Urothelium cell line (cell line): ENCODE measurements around the gene ZFYVE19.
A peak's percentile ranks its signal among the peaks of the same experiment; 100 is the strongest.
"Not testable (repeated sequence)": the region's sequence is repeated elsewhere in the genome, so short reads cannot be mapped to it uniquely, and the experiment has no call there.

Source experiments
- DNase-seq: peaks from one replicate; pipeline ENCODE4 v3.0.0; 2011; ENCODE audit warnings: low spot score, mixed read lengths
- FAIRE-seq: peaks from 2 replicates; lab custom pipeline; 2011; peaks lifted over from hg19 to GRCh38; lab: Jason Lieb, UNC

The ZFYVE19 gene

DNA sequence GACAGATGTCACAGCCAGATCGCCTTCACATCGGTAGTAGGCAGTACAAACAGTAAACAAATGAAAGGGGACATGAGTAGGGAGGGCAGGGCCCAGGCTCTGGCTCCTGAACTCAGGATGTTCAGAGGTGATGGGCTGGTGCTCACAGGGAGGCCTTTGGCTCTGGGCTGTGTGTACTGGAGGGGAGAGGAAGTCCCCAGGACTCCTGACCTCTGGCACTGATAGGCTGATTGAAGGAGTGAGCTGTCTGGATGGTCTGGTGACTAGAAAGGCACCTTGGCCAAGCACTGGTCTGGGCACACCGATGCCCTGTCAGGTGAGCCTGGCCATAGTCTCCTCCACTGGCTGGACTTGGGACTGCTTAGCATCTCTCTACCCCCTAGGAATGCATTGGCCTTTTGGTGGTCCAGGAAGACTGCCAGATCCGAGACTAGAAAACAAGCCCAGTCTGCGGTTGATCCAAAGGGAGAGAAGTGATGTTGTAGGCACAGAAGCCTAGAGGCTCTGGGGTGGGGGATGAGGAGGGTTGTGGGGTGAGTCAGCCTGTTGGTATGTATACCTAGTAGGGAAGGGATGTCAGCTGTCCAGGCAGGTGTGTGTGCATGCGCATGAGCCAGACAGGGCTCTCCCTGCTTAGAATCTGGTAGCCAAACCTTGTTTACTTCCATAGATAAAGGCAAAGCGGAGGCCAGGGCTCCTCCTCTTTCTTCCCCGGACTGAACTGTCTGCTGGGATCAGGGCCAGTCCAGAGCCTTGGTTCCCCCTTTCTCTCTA is 38.8 kb downstream of the ZFYVE19 start:
- no peak for FAIRE-seq
- peak; percentile 90 for DNase-seq

DNA sequence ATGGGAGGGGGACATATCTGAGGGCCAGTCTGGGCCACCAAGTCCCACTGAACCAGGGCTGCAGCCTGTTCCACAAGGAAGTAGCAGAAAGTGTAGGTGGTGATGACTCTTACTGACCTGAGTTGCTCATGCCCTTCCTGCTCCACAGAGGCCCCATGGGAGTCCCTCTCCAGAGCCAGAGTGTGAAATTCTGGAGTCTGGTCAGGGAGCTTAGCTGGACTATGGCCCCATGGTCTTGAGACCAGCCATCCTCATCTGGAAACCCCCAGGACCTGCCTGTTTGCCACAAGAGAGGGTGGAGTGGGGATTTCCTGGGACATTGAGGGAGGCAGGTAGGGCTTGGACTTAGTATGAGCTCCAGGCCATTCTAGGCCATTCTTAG is 39.9 kb downstream of the ZFYVE19 start:
- FAIRE-seq, result no peak
- DNase-seq, result no peak

- FAIRE-seq (no peak), DNase-seq (peak; percentile 77)
Observed at GRCh38 chr15:40847223-40847961, 40.5 kb downstream of the ZFYVE19 start.

GRCh38 chr15:40850576-40851112 is 43.8 kb downstream of the ZFYVE19 start:
- DNase-seq (no peak), FAIRE-seq (no peak)

DNA sequence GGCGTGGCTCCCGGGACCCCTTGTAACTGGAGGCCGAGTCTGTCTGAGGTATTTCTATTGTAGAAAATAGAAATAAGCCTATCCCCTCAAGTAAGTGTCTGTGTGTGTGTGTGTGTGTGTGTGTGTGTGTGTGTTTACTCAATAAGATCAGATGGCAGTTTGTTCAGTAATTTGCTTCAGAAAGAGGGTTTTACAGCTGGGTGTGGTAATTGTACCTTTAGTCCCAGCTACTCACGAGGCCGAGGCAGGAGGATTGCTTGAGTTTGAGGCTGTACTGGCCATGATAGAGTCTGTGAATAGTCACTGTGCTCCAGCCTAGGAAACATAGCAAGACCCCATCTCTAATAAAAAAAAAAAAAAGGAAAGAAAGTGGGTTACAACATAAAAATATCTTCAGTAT is 45.6 kb downstream of the ZFYVE19 start:
- DNase-seq (no peak), FAIRE-seq (no peak)

DNA sequence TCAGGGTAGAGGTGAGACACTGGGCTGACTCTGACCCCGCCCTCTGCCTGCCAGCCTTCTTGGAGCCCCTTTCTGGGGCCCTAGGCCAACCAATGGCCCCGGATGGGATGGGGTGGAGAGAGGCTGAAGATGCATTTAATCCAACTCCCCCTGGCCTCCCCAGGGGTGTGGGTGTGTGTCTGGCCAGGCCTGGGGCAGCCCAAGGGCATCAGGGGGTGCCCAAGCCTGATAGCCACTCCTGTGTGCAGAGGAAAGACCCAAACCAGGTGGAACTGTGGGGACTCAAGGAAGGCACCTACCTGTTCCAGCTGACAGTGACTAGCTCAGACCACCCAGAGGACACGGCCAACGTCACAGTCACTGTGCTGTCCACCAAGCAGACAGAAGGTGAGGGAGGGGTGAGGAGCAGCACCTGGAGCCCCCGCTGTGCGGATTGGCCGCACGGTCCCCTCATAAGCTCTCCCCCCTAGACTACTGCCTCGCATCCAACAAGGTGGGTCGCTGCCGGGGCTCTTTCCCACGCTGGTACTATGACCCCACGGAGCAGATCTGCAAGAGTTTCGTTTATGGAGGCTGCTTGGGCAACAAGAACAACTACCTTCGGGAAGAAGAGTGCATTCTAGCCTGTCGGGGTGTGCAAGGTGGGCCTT is 46.5 kb downstream of the ZFYVE19 start:
- FAIRE-seq, result no peak
- DNase-seq, result no peak

GRCh38 chr15:40854161-40854560 is 47.3 kb downstream of the ZFYVE19 start:
- DNase-seq (no peak), FAIRE-seq (no peak)

DNA sequence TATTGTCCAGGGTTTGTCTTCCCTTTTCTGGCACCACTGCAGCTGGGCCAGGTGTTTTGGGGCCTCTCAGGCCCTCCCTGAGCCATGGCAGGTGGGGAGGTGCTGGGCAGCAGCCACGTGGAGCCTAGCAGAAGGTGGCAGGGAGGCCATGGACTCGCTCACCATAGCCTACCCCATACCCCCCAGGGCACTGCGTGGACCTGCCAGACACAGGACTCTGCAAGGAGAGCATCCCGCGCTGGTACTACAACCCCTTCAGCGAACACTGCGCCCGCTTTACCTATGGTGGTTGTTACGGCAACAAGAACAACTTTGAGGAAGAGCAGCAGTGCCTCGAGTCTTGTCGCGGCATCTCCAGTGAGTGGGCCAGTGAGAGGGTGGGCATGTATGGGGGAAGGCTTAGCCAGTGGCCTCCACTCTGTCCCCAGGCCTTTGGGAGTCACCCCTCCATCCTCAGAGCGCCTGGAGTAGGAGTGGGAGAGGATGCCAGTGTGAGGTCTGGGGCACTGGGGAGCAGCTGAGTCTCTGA is 48.9 kb downstream of the ZFYVE19 start:
- DNase-seq (no peak), FAIRE-seq (no peak)

DNA sequence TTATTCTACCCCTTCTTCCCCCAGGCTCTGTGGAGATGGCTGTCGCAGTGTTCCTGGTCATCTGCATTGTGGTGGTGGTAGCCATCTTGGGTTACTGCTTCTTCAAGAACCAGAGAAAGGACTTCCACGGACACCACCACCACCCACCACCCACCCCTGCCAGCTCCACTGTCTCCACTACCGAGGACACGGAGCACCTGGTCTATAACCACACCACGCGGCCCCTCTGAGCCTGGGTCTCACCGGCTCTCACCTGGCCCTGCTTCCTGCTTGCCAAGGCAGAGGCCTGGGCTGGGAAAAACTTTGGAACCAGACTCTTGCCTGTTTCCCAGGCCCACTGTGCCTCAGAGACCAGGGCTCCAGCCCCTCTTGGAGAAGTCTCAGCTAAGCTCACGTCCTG is 49.9 kb downstream of the ZFYVE19 start:
- FAIRE-seq, result no peak
- no peak for DNase-seq

DNA sequence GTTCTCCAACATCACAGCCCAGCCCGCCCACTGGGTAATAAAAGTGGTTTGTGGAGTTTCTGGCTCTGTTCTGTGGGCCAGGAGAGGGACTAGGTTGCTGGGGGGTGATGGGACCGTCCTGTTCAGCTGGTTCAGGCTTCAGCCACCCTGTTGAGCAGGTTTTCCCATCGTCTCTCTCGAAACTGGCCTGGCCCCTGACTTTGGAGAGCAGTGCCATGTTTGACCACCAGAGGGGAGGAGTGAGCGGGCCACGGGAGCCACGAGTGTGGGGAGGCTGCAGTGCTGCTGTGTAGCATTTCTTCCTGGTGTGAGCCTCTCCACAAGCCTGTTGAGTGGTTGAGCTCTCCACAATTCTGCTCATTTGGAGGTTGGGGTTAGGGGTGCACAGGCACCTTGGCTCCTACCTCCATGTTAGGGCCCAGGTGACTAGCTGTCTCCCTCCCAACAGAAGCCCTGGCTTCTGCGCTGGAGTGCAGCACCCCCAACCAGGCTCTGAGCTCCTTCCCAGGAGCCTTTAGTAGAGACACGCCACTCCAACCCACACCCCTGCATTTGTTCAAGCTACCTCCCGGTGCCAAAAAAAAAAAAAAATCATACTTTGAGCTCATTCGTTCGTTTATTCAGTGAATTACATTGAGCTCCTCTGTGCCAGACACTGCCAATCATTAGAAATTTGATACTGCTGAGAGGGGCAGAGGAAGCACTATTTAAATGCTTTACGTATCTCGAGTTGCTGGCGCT is 50.9 kb downstream of the ZFYVE19 start:
- peak; percentile 88 for DNase-seq
- FAIRE-seq, result no peak

DNA sequence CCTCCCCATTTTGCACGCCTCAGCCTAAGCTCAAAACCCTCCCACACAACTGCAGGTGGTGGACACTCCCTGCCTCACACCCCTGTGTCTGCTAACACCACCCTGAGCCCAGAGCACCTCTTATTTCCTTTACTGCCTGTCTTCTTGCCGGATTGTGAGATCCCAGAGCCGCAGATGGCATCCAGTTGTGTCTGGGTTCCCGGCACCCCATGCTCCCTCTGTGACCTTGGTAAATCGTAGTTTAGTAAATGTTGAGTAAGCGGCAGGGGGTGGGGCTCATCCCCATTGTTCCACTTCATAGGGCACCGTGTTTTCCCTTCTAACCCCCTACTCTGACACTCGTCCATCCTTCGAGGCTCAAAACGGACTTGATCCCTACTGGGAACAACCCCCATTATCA is 51.8 kb downstream of the ZFYVE19 start:
- FAIRE-seq (no peak), DNase-seq (no peak)

DNA sequence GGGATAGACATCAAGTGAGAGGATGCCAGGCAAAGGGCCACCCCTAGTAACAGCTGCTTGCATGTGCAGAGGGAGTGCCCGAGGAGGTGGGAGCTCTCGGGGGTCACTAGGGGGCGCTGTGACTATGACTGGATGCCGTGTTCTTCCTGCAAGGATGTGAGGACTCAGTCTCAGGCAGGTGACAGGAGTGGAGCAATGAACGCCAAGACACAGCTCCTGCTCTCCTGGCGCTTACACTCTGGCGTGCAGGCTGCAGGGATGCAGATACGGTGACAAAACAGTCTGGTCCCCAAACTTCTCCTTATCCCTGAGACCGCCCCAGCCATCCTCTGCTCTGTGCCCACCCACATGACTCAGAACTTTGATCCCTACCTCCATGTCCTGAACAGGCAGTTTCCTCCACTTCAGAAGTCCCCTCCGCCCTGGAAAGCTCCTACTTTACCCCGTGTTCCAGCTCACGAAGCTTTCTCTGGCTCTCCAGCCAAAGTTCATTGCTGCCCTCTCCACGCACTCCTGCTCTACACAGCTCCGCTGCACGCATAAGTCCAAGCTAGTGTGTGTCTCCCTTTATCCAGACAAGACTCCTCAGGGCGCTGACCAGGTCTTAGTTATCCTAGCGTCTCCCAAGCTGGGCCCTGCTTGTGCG is 52.4 kb downstream of the ZFYVE19 start:
- DNase-seq, result peak; percentile 84
- no peak for FAIRE-seq

DNA sequence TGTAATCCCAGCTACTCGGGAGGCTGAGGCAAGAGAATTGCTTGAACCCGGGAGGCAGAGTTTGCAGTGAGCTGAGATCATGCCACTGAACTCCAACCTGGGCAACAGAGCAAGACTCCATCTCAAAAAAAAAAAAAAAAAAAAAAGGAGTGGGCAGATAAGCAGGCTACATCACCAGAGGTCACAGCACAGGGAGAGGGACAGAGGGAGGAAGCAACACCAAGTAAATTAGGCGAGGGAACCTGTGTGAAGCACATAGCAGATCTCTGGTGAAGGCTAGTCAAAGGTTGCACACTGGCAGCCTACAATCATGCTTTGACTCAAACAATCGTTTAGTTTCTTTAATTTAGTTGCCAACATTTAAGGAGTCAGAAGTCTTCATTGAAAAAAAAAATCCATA is 54.3 kb downstream of the ZFYVE19 start:
- not testable (repeated sequence) for DNase-seq, FAIRE-seq

DNA sequence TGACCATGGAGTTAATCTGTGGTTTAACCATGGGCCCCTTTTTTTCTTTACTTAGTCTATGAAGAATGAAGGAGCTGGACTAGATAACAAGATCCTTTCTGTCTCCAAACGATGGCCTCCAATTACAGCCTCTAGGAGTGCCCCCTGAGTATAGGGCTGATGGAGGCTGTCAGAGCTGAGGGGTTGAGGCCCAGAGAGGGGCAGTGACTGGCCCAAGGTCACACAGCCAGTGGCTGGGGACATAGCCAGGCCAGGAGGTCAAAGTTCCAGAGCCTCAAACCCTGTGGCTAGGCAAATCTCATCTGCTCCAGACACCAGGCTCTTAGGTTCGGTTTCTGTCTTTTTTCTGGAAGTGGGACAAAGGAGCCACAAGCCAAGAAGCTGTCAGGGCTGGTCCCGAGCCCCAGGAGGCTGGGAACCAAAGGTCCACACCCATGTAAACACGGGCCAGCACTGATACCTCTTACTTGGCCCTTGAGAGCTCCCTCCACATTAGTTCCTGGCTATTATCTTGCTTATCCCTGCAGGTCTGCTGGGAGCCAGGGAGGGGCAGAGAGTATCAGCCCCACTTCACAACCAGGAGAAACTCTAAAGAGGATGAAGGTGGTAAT is 56.9 kb downstream of the ZFYVE19 start:
- DNase-seq (no peak), FAIRE-seq (no peak)
